ENCODE data around the gene DNER. TPM values are rescaled to one million over a fixed set of nuclear protein-coding genes. Genes with fewer than 3 reads are reported as not detected.

Gene DNER
- polyA plus RNA-seq, 1 donor (not counting 4 experiments of a cell fraction or from before 2014, with no cell fraction given), result 8.5 TPM

DNA sequence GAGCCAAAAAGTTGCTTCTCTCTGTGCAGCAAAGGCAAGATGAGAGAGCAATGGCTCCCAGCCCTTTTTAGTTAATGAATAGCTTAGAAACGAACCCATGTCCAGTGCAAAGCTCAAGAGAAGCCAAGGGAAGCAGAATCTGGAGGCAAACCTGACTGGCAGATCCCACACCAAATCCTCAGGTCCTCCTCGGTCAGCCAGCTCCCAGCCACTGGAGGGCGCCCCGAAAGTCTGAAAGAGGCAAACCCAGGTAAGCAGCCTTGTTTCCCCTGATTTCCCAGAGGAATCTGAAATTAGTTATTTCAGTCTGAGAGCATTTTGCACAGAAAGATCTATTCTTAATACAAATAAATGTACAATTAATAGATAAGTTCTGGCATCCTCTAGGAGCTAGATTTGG is 372.0 kb downstream of the DNER start:
- FAIRE-seq, result no peak
- H3K9ac ChIP-seq (ENCODE audit: control insufficient read depth, extremely low read depth, insufficient read depth, low read length), result no peak overlapping the region

DNA sequence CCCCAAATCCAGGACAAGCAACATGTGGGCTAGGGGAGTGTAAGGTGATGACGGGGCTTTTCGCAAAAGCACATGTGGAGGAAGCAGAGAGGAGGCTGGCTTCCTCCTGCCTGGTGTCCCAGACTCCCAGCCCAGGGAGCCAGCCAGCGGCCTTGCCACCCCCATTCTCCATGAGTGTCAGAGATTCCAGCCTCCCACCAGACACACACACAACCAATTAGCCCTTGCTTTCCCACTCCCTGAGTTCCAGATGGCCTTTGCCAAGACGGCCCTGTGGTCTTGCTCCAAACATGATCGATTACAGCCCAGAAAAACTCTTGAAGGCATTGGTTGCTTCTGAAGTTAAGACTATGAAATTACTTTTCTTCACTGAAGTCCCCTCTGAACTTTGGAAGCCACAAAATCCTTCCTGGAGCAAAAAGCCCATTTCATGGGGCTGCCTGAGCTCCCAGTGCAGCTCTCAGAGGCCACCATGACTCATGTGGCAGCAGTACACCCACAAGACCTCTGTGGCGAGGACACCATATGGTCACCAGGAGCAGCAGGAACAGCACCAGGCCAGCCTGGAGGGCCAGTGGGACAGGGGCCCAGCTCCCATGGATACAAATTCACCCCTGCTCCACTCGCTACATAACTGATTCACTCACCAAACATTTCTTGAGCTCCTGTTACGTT is 374.1 kb downstream of the DNER start:
- Histone ChIP-seq H3K36me3 (ENCODE audit: control insufficient read depth in 2 of 2, extremely low read depth in 1 of 2, insufficient read depth in 2 of 2, low read length in 2 of 2) (no peaks in the 10 kb centered on the region), H3K9me1 (ENCODE audit: control insufficient read depth, extremely low read depth, insufficient read depth, low read length) (no peaks in the 10 kb centered on the region), H3K4me1 (ENCODE audit: control insufficient read depth, extremely low read depth, insufficient read depth, low read length) (peaks cover 27% of the 10 kb centered on the region), H3K4me3 (ENCODE audit: control insufficient read depth in 2 of 3, extremely low read depth in 1 of 3, insufficient read depth in 2 of 3, low read depth in 1 of 3, low read length in 3 of 3) (no peak overlapping the region), H3K27ac (ENCODE audit: control insufficient read depth, insufficient read depth, low read length) (no peak overlapping the region), H4K20me1 (ENCODE audit: control insufficient read depth, extremely low read depth, insufficient read depth, low read length) (no peaks in the 10 kb centered on the region), H3K9me3 (ENCODE audit: control insufficient read depth, low read depth, low read length) (no peaks in the 10 kb centered on the region), H3K79me2 (ENCODE audit: control insufficient read depth, insufficient read depth, low read length) (no peaks in the 10 kb centered on the region), H2AFZ (ENCODE audit: control insufficient read depth, low read length) (no peak overlapping the region), H3K9ac (ENCODE audit: control insufficient read depth, extremely low read depth, insufficient read depth, low read length) (no peak overlapping the region), H3K27me3 (ENCODE audit: control insufficient read depth, extremely low read depth, insufficient read depth, low read length) (no peaks in the 10 kb centered on the region), H3K4me2 (ENCODE audit: control insufficient read depth, extremely low read depth, insufficient read depth, low read depth, low read length) (no peak overlapping the region)
- DNase-seq (ENCODE audit: low read depth, low spot score) (no peak), FAIRE-seq (no peak)
- TF ChIP-seq EZH2 (IDR thresholded peaks at IDR 0.05; ENCODE audit: low read length), result no peak
- TF ChIP-seq, protein P1, sequence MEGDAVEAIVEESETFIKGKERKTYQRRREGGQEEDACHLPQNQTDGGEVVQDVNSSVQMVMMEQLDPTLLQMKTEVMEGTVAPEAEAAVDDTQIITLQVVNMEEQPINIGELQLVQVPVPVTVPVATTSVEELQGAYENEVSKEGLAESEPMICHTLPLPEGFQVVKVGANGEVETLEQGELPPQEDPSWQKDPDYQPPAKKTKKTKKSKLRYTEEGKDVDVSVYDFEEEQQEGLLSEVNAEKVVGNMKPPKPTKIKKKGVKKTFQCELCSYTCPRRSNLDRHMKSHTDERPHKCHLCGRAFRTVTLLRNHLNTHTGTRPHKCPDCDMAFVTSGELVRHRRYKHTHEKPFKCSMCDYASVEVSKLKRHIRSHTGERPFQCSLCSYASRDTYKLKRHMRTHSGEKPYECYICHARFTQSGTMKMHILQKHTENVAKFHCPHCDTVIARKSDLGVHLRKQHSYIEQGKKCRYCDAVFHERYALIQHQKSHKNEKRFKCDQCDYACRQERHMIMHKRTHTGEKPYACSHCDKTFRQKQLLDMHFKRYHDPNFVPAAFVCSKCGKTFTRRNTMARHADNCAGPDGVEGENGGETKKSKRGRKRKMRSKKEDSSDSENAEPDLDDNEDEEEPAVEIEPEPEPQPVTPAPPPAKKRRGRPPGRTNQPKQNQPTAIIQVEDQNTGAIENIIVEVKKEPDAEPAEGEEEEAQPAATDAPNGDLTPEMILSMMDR (optimal IDR thresholded peaks at IDR 0.05 in 1 of 3, IDR thresholded peaks at IDR 0.05 in 1 of 3, conservative IDR thresholded peaks at IDR 0.05 in 1 of 3; ENCODE audit: extremely low read depth in 1 of 3, insufficient read depth in 2 of 3, low read length in 3 of 3), result no peak
- dilution Hi-C loops (cut with MboI; ENCODE audit: extremely low pct_ligation_motif_present, low sequenced_read_pairs), result no loop called here

More for the DNA sequence above, 372.0 kb downstream of the DNER start:
- Histone ChIP-seq H3K9me3 (ENCODE audit: control insufficient read depth, low read depth, low read length) (no peaks in the 10 kb centered on the region), H3K4me1 (ENCODE audit: control insufficient read depth, extremely low read depth, insufficient read depth, low read length) (peaks cover 27% of the 10 kb centered on the region), H3K27ac (ENCODE audit: control insufficient read depth, insufficient read depth, low read length) (no peak overlapping the region), H4K20me1 (ENCODE audit: control insufficient read depth, extremely low read depth, insufficient read depth, low read length) (no peaks in the 10 kb centered on the region), H3K79me2 (ENCODE audit: control insufficient read depth, insufficient read depth, low read length) (no peaks in the 10 kb centered on the region), H2AFZ (ENCODE audit: control insufficient read depth, low read length) (no peak overlapping the region), H3K4me2 (ENCODE audit: control insufficient read depth, extremely low read depth, insufficient read depth, low read depth, low read length) (no peak overlapping the region), H3K27me3 (ENCODE audit: control insufficient read depth, extremely low read depth, insufficient read depth, low read length) (no peaks in the 10 kb centered on the region), H3K9me1 (ENCODE audit: control insufficient read depth, extremely low read depth, insufficient read depth, low read length) (no peaks in the 10 kb centered on the region), H3K4me3 (ENCODE audit: control insufficient read depth in 2 of 3, extremely low read depth in 1 of 3, insufficient read depth in 2 of 3, low read depth in 1 of 3, low read length in 3 of 3) (no peak overlapping the region), H3K36me3 (ENCODE audit: control insufficient read depth in 2 of 2, extremely low read depth in 1 of 2, insufficient read depth in 2 of 2, low read length in 2 of 2) (no peaks in the 10 kb centered on the region)
- TF ChIP-seq, protein P1 (optimal IDR thresholded peaks at IDR 0.05 in 1 of 3, IDR thresholded peaks at IDR 0.05 in 1 of 3, conservative IDR thresholded peaks at IDR 0.05 in 1 of 3; ENCODE audit: extremely low read depth in 1 of 3, insufficient read depth in 2 of 3, low read length in 3 of 3), result peak; percentile 83 to 86 (median 84)
- TF ChIP-seq EZH2 (IDR thresholded peaks at IDR 0.05; ENCODE audit: low read length), result no peak
- DNase-seq (ENCODE audit: low read depth, low spot score), result no peak
- dilution Hi-C loops (cut with MboI; ENCODE audit: extremely low pct_ligation_motif_present, low sequenced_read_pairs), result no loop called here

Data from keratinocyte (primary cell).